KMS-11 (cell line): ENCODE measurements around the gene AMPD2.

Experiments
- H2AFZ ChIP-seq: fragments of 200-600 bp; sonication (generic); 2 replicates; pipeline ENCODE4 v1.6.1; 2016; ENCODE audit warnings: antibody characterized with exemption, mixed run types, low read depth
- H3K27ac ChIP-seq: fragments of 200-600 bp; sonication (generic); 2 replicates; pipeline ENCODE4 v1.6.1; 2016; ENCODE audit warnings: mild to moderate bottlenecking, mixed run types
- H3K27me3 ChIP-seq: fragments of 200-600 bp; sonication (generic); 2 replicates; pipeline ENCODE4 v1.6.1; 2017; ENCODE audit warnings: mild to moderate bottlenecking, low read depth, mixed run types, moderate library complexity; ENCODE audit not compliant: insufficient read depth
- H3K36me3 ChIP-seq: fragments of 200-600 bp; sonication (generic); 2 replicates; pipeline ENCODE4 v1.6.1; 2017; ENCODE audit warnings: mild to moderate bottlenecking, mixed run types; ENCODE audit not compliant: insufficient read depth
- H3K4me1 ChIP-seq: fragments of 200-600 bp; sonication (generic); 2 replicates; pipeline ENCODE4 v1.6.1; 2016; ENCODE audit warnings: mild to moderate bottlenecking, low read depth, mixed run types; ENCODE audit not compliant: poor library complexity, severe bottlenecking
- H3K4me2 ChIP-seq: fragments of 200-600 bp; sonication (generic); 2 replicates; pipeline ENCODE4 v1.7.0; 2016; ENCODE audit warnings: mild to moderate bottlenecking, mixed run types
- H3K4me3 ChIP-seq: fragments of 200-600 bp; sonication (generic); IDR thresholded peaks from 2 replicates; pipeline ENCODE4 v1.6.1; 2017; ENCODE audit warnings: low read depth, low read length, mixed read lengths; ENCODE audit not compliant: insufficient read depth
- H3K79me2 ChIP-seq: fragments of 200-600 bp; sonication (generic); 2 replicates; pipeline ENCODE4 v1.6.1; 2016; ENCODE audit warnings: low read depth, mixed run types; ENCODE audit not compliant: insufficient read depth
- H3K9ac ChIP-seq: fragments of 200-600 bp; sonication (generic); 2 replicates; pipeline ENCODE4 v1.6.1; 2016; ENCODE audit warnings: mild to moderate bottlenecking, mixed run types
- H4K20me1 ChIP-seq: fragments of 200-600 bp; sonication (generic); 2 replicates; pipeline ENCODE4 v1.6.1; 2016; ENCODE audit warnings: mild to moderate bottlenecking, mixed run types; ENCODE audit not compliant: insufficient read depth
- TF ChIP-seq, protein P1 (sequence below): fragments of 200-600 bp; sonication (generic); conservative IDR thresholded peaks from 2 replicates; pipeline ENCODE4 v1.6.1; 2017; ENCODE audit warnings: low read depth, mild to moderate bottlenecking, antibody characterized with exemption, low read length, moderate library complexity, mixed read lengths

Gene AMPD2

DNA sequence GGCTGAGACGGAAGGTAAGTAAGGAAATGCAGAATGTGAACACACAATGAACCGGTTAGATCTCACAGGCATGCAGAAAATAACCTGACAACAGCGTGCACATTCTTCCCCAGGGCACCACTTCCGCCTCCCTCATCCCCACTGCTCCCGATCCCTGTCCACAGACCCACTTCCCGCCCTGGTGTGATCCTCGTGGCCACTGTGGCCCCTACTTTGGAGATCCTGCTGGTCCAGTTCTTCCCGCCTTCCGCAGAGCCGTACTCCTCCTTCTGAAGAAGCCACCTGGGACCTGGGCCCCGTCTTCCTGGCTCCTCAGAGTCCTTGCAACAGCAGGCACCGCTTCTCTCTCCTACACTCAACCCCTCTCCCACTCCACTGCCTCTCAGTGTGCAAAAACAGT is 34.9 kb downstream of the AMPD2 start:
- Histone ChIP-seq H3K27me3 (no peaks in the 10 kb centered on the region; the same call in 1 of the 2 replicates), H3K79me2 (no peaks in the 10 kb centered on the region), H3K4me3 (no peak overlapping the region), H3K4me1 (peaks cover 9% of the 10 kb centered on the region), H3K9ac (no peak overlapping the region), H3K4me2 (no peak overlapping the region; the same call in 1 of the 2 replicates), H3K27ac (no peak overlapping the region), H4K20me1 (no peaks in the 10 kb centered on the region), H3K36me3 (no peaks in the 10 kb centered on the region), H2AFZ (no peak overlapping the region)
- TF ChIP-seq, protein P1, sequence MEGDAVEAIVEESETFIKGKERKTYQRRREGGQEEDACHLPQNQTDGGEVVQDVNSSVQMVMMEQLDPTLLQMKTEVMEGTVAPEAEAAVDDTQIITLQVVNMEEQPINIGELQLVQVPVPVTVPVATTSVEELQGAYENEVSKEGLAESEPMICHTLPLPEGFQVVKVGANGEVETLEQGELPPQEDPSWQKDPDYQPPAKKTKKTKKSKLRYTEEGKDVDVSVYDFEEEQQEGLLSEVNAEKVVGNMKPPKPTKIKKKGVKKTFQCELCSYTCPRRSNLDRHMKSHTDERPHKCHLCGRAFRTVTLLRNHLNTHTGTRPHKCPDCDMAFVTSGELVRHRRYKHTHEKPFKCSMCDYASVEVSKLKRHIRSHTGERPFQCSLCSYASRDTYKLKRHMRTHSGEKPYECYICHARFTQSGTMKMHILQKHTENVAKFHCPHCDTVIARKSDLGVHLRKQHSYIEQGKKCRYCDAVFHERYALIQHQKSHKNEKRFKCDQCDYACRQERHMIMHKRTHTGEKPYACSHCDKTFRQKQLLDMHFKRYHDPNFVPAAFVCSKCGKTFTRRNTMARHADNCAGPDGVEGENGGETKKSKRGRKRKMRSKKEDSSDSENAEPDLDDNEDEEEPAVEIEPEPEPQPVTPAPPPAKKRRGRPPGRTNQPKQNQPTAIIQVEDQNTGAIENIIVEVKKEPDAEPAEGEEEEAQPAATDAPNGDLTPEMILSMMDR = no peak

DNA sequence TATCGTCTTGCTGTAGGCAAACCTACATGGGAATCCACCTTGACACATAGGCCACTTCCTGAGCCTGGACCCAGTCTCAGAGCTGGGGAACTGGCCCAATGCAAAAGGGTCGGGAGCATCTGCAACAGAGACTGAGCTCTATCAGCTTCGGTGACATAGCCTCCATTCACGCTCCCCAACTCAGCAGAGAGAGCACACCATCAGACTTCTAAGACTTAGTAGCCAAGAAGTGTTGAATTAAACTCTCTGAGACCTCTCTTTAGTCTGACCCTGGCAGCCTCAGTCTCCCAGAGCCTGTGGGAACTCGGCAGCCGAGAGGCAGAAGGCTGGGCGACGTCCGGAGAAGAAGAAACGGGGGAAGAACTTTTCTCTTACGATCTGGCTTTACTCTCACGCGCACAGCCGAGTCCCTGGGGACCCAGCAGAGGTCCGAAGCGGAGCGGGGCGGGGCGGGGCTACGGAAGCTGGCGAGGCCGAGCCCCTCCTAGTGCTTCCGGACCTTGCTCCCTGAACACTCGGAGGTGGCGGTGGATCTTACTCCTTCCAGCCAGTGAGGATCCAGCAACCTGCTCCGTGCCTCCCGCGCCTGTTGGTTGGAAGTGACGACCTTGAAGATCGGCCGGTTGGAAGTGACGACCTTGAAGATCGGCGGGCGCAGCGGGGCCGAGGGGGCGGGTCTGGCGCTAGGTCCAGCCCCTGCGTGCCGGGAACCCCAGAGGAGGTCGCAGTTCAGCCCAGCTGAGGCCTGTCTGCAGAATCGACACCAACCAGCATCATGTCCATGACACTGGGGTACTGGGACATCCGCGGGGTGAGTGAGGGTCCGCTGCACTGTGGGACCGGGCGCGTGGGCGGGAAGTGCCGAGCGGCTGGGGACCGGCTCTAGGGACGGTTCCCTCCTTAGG is 36.2 kb downstream of the AMPD2 start, which contains the start of gene GSTM4:
TSS of gene GSTM4 (plus strand) at position 485 of the 905 bp plus-strand sequence. CDS start at position 776, 291 bp downstream.
- Histone ChIP-seq H3K79me2 (no peaks in the 10 kb centered on the region), H3K4me2 (peak within 1 kb of the TSS; percentile 75), H3K9ac (peak within 1 kb of the TSS; percentile 54; the same call in 1 of the 2 replicates), H4K20me1 (no peaks in the 10 kb centered on the region), H2AFZ (peak within 1 kb of the TSS; percentile 99), H3K27me3 (no peaks in the 10 kb centered on the region; the same call in 1 of the 2 replicates), H3K4me1 (peaks cover 9% of the 10 kb centered on the region), H3K27ac (peak within 1 kb of the TSS; percentile 2; the same call in 1 of the 2 replicates), H3K4me3 (peak within 1 kb of the TSS; percentile 98), H3K36me3 (no peaks in the 10 kb centered on the region)
- TF ChIP-seq, protein P1 = peak; percentile 35; the same call in 1 of the 2 replicates

DNA sequence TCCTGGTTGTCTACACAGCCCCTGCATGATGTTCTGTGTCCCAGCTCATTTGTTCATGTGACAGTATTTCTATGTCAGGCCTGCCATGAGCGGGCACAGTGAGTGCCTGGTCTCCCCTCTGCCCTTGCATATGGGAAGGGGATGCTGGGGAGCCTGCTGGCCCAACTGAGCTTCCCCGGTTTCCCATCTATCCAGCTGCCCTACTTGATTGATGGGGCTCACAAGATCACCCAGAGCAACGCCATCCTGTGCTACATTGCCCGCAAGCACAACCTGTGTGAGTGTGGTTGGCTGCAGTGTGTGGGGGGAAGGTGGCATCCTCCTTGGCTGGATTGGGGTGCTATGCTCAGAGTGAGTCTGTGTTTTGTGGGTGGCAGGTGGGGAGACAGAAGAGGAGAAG is 37.8 kb downstream of the AMPD2 start:
- no peak overlapping the region for H3K9ac ChIP-seq
- H3K4me1 ChIP-seq = peaks cover 9% of the 10 kb centered on the region
- no peak overlapping the region for H3K27ac ChIP-seq
- no peaks in the 10 kb centered on the region for H3K27me3 ChIP-seq
- H3K79me2 ChIP-seq = no peaks in the 10 kb centered on the region
- no peak overlapping the region for H2AFZ ChIP-seq
- H3K4me3 ChIP-seq = no peak overlapping the region
- TF ChIP-seq, protein P1 = no peak
- H4K20me1 ChIP-seq = no peaks in the 10 kb centered on the region
- no peak overlapping the region for H3K4me2 ChIP-seq
- H3K36me3 ChIP-seq = no peaks in the 10 kb centered on the region

DNA sequence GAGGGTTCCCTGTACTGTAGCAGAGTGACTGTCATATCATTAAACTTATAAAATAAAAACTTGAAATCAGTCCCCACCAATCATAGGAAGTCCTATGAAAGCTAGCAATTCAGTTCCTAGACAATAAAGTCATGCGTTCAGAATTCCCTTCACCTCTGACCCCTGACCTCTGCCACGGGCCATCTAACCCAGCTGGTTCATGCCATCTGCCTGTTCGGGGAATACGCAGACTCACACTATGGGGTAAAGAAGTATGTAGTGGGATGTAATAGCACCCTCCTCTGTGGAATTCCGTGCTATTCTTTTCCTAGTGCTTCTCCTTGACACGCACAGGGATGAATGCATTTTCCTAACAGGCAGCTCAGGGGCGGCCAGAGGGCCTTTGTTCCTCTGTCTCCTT is 38.3 kb downstream of the AMPD2 start:
- H3K4me3 ChIP-seq = no peak overlapping the region
- H3K4me2 ChIP-seq = no peak overlapping the region
- H3K4me1 ChIP-seq = peaks cover 9% of the 10 kb centered on the region
- no peaks in the 10 kb centered on the region for H3K79me2 ChIP-seq
- no peak overlapping the region for H3K27ac ChIP-seq
- no peaks in the 10 kb centered on the region for H3K27me3 ChIP-seq
- H3K9ac ChIP-seq = no peak overlapping the region
- H4K20me1 ChIP-seq = no peaks in the 10 kb centered on the region
- TF ChIP-seq, protein P1 = no peak
- no peaks in the 10 kb centered on the region for H3K36me3 ChIP-seq
- no peak overlapping the region for H2AFZ ChIP-seq
